Calu3 (cell line): ENCODE results near the gene CASS4. TPM values are rescaled to one million over a fixed set of nuclear protein-coding genes. Genes with fewer than 3 reads are reported as not detected.

ENCODE experiments used
- BruUV-seq: library from RNA; stranded (reverse); fragments of 400-500 nt; replicated peaks from 2 replicates; lab custom pipeline; 2021; lab: Mats Ljungman, UMichigan
- CTCF ChIA-PET: fragments of 300-600 bp; sonication (Branson Sonifier 250); formaldehyde crosslinking; loops from one replicate; lab custom pipeline; 2022; ENCODE audit warnings: antibody characterized with exemption; lab: Charles Lee
- DNase-seq: peaks from one replicate; pipeline ENCODE4 v3.0.0; 2022
- H3K27ac Mint-ChIP-seq: one replicate; pipeline ENCODE4 v1.8.0; 2022; ENCODE audit warnings: mixed read lengths; ENCODE audit not compliant: unreplicated experiment
- H3K27me3 Mint-ChIP-seq: one replicate; pipeline ENCODE4 v1.8.0; 2022; ENCODE audit warnings: mixed read lengths; ENCODE audit not compliant: unreplicated experiment
- H3K36me3 Mint-ChIP-seq: one replicate; pipeline ENCODE4 v1.8.0; 2022; ENCODE audit warnings: mild to moderate bottlenecking, moderate library complexity, mixed read lengths; ENCODE audit not compliant: insufficient read depth, unreplicated experiment
- H3K4me1 Mint-ChIP-seq: one replicate; pipeline ENCODE4 v1.8.0; 2022; ENCODE audit warnings: mild to moderate bottlenecking, low read depth, mixed read lengths; ENCODE audit not compliant: unreplicated experiment
- H3K4me3 Mint-ChIP-seq: one replicate; pipeline ENCODE4 v1.8.0; 2022; ENCODE audit warnings: mild to moderate bottlenecking, low read depth, moderate library complexity, mixed read lengths; ENCODE audit not compliant: unreplicated experiment
- H3K9me3 Mint-ChIP-seq: one replicate; pipeline ENCODE4 v1.8.0; 2022; ENCODE audit warnings: low read depth, mixed read lengths; ENCODE audit not compliant: unreplicated experiment
- intact Hi-C: fragments of 100-400 bp; cut with micrococcal nuclease; formaldehyde crosslinking; loops from one replicate; pipeline ENCODE4 v1.10.0; 2022; ENCODE audit not compliant: unreplicated experiment
- total RNA-seq: library from RNA; stranded (reverse); gene quantifications from 2 replicates; pipeline ENCODE4 v1.2.3, GENCODE V29; 2022
- TF ChIP-seq, protein P1 (sequence below): fragments of 200-600 bp; IDR thresholded peaks from one replicate; pipeline ENCODE4 v1.8.0; 2022; ENCODE audit warnings: antibody characterized with exemption; ENCODE audit not compliant: unreplicated experiment

CASS4 gene
- total RNA-seq, 1 experiment from 2014 or later: 0.24 TPM

DNA sequence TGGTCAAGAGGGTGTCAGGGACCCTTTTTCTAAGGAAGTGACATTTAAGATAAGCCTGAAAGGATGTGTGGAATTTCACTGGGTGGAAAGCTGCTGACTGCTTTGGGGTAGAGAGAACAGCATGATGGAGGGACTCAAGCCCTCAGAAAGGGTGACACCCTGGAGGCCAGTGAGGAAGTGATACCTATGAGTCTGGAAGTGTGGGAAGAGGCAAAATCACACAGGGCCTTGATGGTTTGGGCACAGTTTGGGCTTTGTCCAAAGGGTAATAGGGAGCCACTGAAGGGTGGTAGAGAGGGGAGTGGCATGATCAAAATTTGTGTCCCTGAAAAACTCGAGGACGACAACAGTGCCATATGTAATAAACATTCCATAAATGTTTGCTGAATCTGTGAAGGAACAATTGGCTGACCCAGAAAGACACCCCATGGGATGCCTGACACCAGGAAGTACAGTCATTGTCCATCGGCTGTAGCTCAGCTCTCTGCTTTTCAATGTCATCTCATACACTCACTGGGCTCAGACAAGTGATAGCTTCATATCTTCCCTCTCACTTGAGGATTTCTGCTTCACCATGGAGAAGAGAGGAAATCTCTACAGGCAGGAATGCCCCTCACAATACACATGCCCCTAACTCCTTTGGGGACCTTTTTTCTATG lies 21.3 kb downstream of the CASS4 start:
- no peak for DNase-seq
- peaks cover 11% of the 10 kb centered on the region for H3K4me1 Mint-ChIP-seq
- intact Hi-C loops: no loop called here
- H3K9me3 Mint-ChIP-seq: no peaks in the 10 kb centered on the region
- H3K4me3 Mint-ChIP-seq: no peak overlapping the region
- no peak overlapping the region for H3K27ac Mint-ChIP-seq
- TF ChIP-seq, protein P1, sequence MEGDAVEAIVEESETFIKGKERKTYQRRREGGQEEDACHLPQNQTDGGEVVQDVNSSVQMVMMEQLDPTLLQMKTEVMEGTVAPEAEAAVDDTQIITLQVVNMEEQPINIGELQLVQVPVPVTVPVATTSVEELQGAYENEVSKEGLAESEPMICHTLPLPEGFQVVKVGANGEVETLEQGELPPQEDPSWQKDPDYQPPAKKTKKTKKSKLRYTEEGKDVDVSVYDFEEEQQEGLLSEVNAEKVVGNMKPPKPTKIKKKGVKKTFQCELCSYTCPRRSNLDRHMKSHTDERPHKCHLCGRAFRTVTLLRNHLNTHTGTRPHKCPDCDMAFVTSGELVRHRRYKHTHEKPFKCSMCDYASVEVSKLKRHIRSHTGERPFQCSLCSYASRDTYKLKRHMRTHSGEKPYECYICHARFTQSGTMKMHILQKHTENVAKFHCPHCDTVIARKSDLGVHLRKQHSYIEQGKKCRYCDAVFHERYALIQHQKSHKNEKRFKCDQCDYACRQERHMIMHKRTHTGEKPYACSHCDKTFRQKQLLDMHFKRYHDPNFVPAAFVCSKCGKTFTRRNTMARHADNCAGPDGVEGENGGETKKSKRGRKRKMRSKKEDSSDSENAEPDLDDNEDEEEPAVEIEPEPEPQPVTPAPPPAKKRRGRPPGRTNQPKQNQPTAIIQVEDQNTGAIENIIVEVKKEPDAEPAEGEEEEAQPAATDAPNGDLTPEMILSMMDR: no peak
- no peaks in the 10 kb centered on the region for H3K27me3 Mint-ChIP-seq
- CTCF ChIA-PET: interaction anchor here (0.5 kb wide), 1 partner anchor 9 kb away, joined by 3 read pairs; no protein-coding TSS in a partner anchor
- H3K36me3 Mint-ChIP-seq: no peaks in the 10 kb centered on the region
- no TSS peak for BruUV-seq

DNA sequence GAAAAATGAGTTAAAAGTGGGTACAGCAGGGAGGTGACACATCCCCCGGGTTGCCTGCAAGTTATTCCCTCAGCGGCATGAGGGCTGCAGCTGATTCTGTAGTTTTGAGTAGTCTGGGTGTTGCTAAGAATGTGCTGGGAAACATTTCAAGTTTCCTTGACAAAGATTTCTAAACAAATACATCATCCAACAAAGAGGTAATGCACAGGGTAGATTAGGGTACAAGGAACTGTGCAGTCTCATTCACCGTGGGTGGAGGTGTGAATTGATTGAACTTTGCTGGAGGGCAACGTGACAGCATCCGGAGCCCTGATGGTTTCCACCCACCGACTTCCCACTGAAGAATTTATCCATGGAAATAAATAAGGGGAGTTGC lies 21.8 kb downstream of the CASS4 start:
- H3K4me1 Mint-ChIP-seq: peaks cover 11% of the 10 kb centered on the region
- TF ChIP-seq, protein P1: no peak
- CTCF ChIA-PET: no interaction called here

DNA sequence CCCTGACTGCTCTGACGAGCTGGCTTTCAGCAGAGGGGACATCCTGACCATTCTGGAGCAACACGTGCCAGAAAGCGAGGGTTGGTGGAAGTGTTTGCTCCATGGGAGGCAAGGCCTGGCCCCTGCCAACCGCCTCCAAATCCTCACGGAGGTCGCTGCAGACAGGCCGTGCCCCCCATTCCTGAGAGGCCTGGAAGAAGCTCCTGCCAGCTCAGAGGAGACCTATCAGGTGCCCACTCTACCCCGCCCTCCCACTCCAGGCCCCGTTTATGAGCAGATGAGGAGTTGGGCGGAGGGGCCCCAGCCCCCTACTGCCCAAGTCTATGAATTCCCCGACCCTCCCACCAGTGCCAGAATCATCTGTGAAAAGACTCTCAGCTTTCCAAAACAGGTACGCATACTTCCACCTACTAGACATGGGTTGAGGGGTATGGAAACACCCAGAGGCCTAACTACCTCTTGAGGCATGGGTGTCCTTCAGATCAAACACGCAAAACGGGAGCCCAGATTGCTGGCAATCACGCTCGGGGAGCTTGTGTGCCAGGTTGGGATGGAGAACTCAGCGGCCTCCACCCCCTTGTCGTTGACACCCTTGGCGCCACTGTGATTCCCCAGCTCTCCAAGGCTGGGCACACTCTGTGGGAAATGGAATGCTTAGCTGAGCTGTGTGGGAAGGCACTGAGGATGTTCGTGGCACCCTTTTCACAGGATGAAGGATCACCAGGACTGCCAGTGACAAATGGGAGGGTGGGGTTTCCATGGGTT lies 25.3 kb downstream of the CASS4 start:
- Mint-ChIP-seq H3K4me1 (no peaks in the 10 kb centered on the region), H3K27ac (no peak overlapping the region)

More for the DNA sequence above, 21.8 kb downstream of the CASS4 start:
- Mint-ChIP-seq H3K4me3 (no peak overlapping the region), H3K36me3 (no peaks in the 10 kb centered on the region), H3K27me3 (no peaks in the 10 kb centered on the region), H3K27ac (no peak overlapping the region), H3K9me3 (no peaks in the 10 kb centered on the region)
- no peak for DNase-seq
- intact Hi-C loops: no loop called here
- no TSS peak for BruUV-seq

DNA sequence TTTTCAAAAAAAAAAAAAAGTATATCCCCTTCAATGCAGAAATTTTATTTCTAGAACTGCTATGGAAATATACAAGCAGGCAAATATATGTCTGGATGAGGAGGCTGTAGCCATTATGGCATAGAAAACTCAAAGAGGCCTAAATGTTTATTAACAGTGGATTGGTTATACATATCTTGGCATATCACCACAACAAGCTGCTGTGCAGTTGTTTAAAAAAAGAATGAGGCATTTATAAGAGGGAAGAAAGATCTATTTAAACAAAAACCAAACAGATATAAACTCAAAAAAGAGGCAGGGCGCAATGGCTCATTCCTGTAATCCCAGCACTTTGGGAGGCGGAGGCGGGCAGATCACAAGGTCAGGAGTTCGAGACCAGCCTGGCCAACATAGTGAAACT lies 26.2 kb downstream of the CASS4 start:
- Mint-ChIP-seq H3K27me3 (peaks cover 16% of the 10 kb centered on the region), H3K27ac (no peak overlapping the region), H3K4me1 (no peaks in the 10 kb centered on the region), H3K9me3 (no peaks in the 10 kb centered on the region), H3K4me3 (no peak overlapping the region), H3K36me3 (no peaks in the 10 kb centered on the region)
- CTCF ChIA-PET: no interaction called here
- TF ChIP-seq, protein P1: no peak
- no TSS peak for BruUV-seq
- intact Hi-C loops: no loop called here
- no peak for DNase-seq

More for the DNA sequence above, 25.3 kb downstream of the CASS4 start:
- H3K36me3 Mint-ChIP-seq: no peaks in the 10 kb centered on the region
- DNase-seq: no peak
- H3K9me3 Mint-ChIP-seq: no peaks in the 10 kb centered on the region
- TF ChIP-seq, protein P1: no peak
- intact Hi-C loops: no loop called here
- CTCF ChIA-PET: no interaction called here
- no TSS peak for BruUV-seq
- no peak overlapping the region for H3K4me3 Mint-ChIP-seq
- H3K27me3 Mint-ChIP-seq: peaks cover 7% of the 10 kb centered on the region
